AG04449 (cell line): Measurements from ENCODE around the gene ANO2.
"Not testable (repeated sequence)": the region's sequence is repeated elsewhere in the genome, so short reads cannot be mapped to it uniquely, and the experiment has no call there.

ENCODE experiments used
- CTCF ChIA-PET: fragments of 350-600 bp; formaldehyde crosslinking; extraction: SDS; loops from one replicate; lab custom pipeline; 2021; ENCODE audit warnings: antibody characterized with exemption; lab: Yijun Ruan, JAX
- POLR2A ChIA-PET: fragments of 400-600, 350-600 bp; formaldehyde crosslinking; extraction: SDS; loops from one replicate; lab custom pipeline; 2020; ENCODE audit warnings: antibody characterized with exemption, inconsistent platforms; lab: Yijun Ruan, JAX
- DNase-seq: peaks from one replicate; pipeline ENCODE4 v3.0.0-alpha.2; 2010; ENCODE audit warnings: low read depth, low spot score
- H3K4me3 ChIP-seq: 2 replicates; pipeline ENCODE4 v1.5.1; 2011; ENCODE audit warnings: low read depth, mild to moderate bottlenecking, control low read depth, low read length
- CTCF ChIP-seq: IDR thresholded peaks from one replicate; pipeline ENCODE4 v1.5.1; 2011; ENCODE audit warnings: mild to moderate bottlenecking, moderate library complexity, low read length, control low read depth, inconsistent platforms; ENCODE audit not compliant: insufficient read depth; ENCODE audit errors: missing control alignments

The ANO2 gene

GRCh38 chr12:5900076-5900475, 45.0 kb downstream of the ANO2 start:
- DNase-seq = no peak
- TF ChIP-seq CTCF = no peak
- no peak overlapping the region for H3K4me3 ChIP-seq
- CTCF ChIA-PET = no interaction called here
- POLR2A ChIA-PET = no interaction called here

- CTCF ChIA-PET = interaction anchor here (1.3 to 1.5 kb wide), 3 partner anchors 153 to 472 kb away, joined by 3 to 5 read pairs (median 4); no protein-coding TSS in a partner anchor
- no peak for TF ChIP-seq CTCF
- POLR2A ChIA-PET = no interaction called here
- no peak for DNase-seq
- H3K4me3 ChIP-seq = no peak overlapping the region
These were observed 45.4 kb downstream of the ANO2 start for GRCh38 chr12:5899675-5900074.

- POLR2A ChIA-PET = no interaction called here
- TF ChIP-seq CTCF = no peak
- CTCF ChIA-PET = interaction anchor here (1.0 to 1.5 kb wide), 4 partner anchors 152 to 471 kb away, joined by 3 to 5 read pairs (median 4); no protein-coding TSS in a partner anchor
- no peak for DNase-seq
- H3K4me3 ChIP-seq = no peak overlapping the region
These were observed 46.2 kb downstream of the ANO2 start for GRCh38 chr12:5898874-5899273.

GRCh38 chr12:5889381-5890047, 55.5 kb downstream of the ANO2 start:
- POLR2A ChIA-PET = no interaction called here
- no peak for TF ChIP-seq CTCF
- no peak overlapping the region for H3K4me3 ChIP-seq
- CTCF ChIA-PET = no interaction called here
- no peak for DNase-seq

DNA sequence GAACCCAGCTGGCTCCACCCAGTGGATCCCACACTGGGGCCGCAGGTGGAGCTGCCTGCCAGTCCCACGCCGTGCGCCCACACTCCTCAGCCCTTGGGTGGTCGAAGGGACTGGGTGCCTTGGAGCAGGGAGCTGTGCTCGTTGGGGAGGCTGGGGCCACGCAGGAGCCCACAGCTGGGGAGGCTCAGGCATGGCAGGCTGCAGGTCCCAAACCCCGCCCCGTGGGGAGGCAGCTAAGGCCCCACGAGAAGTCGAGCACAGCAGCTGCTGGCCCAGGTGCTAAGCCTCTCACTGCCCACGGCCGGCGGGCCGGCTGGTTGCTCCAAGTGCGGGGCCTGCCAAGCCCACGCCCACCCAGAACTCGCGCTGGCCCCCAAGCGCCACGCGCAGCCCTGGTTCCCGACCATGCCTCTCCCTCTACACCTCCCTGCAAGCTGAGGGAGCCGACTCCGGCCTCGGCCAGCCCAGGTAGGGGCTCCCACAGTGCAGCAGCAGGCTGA, 56.2 kb downstream of the ANO2 start:
- ChIA-PET POLR2A (no interaction called here), CTCF (no interaction called here)
- TF ChIP-seq CTCF = no peak
- no peak for DNase-seq
- no peak overlapping the region for H3K4me3 ChIP-seq

DNA sequence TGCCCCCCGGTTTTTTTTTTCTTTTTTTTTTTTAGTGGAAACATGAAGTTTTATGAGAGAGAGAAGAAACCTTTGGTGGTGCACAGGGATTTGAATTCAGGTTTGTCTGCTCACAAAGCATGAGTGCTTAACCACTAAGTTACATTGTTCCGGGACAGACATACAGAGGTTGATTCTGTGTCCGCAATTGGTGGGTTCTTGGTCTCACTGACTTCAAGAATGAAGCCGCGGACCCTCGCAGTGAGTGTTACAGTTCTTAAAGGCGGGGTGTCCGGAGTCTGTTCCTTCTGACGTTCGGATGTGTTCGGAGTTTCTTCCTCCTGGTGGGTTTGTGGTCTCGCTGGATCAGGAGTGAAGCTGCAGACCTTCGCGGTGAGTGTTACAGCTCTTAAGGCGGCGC, 57.2 kb downstream of the ANO2 start:
- DNase-seq, CTCF ChIA-PET, H3K4me3 ChIP-seq, POLR2A ChIA-PET: not testable (repeated sequence)

- POLR2A ChIA-PET = no interaction called here
These were observed 60.2 kb downstream of the ANO2 start for GRCh38 chr12:5884866-5885265.

More at GRCh38 chr12:5884866-5885265, 60.2 kb downstream of the ANO2 start:
- no peak for TF ChIP-seq CTCF
- CTCF ChIA-PET = no interaction called here
- H3K4me3 ChIP-seq = no peak overlapping the region
- no peak for DNase-seq
